HG02759 (cell line): ENCODE measurements around the gene CTCF.

Experiments used
- ATAC-seq: cut with Tn5 transposase; IDR thresholded peaks from one replicate; pipeline ENCODE4 v1.9.1; 2021; ENCODE audit warnings: mild to moderate bottlenecking, moderate library complexity; ENCODE audit not compliant: unreplicated experiment

Gene CTCF

DNA sequence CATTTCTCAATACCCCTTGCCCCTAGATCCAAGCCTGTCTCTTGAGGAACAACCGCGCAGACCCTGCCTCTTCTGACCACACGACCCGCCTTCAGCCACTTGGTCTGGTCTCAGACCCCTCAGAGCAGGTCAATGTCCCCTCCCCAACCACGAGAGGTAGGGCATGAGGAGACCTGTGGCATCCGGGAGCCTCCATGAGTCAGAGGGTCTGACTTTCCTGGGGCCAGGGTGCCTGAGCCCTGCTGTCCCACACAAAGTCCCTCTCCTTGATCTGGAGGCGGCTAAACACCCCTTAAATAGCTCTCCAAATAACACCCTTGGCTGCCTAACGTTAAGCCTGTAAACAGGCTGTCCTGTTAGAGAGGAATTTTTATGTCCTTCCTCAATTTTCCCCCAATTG is 87.7 kb downstream of the CTCF start:
- no peak for ATAC-seq

GRCh38 chr16:67651039-67651438 is 88.7 kb downstream of the CTCF start:
- ATAC-seq: no peak

DNA sequence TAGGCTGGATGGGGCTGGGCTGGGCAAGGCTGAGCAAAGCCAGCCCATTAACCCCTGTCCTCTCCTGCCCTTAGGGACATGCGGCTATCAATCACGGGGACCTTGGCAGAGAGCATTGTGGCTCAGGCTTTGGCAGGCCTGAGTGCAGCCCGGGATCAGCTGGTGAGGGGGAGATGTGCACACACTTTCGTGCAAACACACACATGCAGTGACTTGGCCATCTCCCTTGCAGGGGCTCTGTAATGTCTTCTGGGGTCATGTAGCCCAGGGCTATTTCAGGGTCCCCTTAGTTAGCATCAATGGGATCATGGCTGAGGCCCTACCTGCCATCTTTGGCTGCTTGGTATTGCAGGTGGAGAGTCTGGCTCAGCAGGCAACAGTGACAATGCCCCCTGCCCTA is 89.5 kb downstream of the CTCF start:
- no peak for ATAC-seq

- no peak for ATAC-seq
Observed at GRCh38 chr16:67652578-67653127, 90.3 kb downstream of the CTCF start.

- no peak for ATAC-seq
Observed at GRCh38 chr16:67653128-67653788, 90.9 kb downstream of the CTCF start.

DNA sequence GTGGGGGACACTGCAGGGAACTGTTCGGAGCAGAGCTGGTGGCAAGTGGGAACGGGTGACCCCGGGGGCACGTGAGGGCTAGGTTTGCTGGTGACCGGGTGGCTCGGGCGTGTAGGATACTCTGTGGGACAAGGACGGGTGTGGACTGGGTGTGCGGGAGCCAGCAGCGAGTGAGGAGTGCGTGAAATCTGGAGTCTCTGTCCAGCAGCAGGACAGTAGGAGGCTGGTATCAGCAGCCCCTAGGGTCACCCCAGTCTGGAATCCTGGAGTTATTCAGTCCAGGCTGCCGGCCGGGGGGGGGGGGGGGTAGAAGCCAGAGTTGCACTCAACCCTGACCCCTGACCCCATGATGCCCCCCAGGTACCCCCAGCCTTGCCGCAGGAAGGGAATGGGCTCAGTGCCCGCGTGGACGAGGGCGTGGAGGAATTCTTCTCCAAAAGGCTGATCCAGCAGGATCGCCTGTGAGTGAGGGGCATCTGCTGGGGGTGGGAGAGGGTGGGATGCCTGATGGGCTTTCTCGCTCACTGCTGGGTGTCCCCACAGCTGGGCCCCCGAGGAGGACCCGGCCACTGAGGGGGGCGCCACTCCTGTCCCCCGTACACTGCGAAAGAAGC is 91.6 kb downstream of the CTCF start:
- ATAC-seq: no peak

DNA sequence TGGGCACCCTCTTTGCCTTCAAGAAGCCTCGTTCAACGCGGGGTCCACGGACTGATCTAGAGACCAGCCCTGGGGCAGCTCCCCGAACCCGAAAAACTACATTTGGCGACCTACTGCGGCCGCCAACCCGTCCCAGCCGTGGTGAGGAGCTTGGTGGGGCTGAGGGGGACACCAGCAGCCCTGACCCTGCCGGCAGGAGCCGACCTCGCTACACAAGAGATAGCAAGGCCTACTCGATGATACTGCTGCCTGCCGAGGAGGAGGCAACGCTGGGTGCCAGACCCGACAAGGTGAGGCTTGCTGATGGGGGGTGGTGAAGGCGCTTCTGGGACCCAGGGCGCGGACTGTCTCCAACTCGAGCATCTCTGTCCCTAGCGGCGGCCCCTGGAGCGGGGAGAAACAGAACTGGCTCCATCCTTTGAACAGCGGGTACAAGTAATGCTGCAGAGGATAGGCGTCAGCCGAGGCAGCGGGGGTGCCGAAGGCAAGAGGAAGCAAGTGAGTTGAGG is 92.1 kb downstream of the CTCF start:
- no peak for ATAC-seq

DNA sequence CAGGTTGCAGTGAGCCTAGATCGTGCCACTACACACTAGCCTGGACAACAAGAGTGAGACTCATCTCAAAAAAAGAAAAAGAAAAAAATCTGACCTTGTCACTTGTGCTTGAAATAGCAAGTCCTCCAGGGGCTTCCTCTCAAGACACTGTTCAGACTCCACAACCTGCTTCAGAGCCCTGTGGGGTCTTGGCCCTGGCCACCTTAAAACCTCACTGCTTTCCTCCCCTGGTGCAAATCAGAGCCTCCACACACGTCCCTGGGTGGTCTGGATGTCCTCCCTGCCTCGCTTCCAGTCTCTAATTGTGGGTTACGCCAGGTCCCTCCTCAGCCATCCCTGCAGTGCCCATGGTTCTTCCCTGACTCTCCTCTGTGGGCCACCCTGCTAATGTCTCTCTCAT is 93.0 kb downstream of the CTCF start:
- ATAC-seq: no peak

DNA sequence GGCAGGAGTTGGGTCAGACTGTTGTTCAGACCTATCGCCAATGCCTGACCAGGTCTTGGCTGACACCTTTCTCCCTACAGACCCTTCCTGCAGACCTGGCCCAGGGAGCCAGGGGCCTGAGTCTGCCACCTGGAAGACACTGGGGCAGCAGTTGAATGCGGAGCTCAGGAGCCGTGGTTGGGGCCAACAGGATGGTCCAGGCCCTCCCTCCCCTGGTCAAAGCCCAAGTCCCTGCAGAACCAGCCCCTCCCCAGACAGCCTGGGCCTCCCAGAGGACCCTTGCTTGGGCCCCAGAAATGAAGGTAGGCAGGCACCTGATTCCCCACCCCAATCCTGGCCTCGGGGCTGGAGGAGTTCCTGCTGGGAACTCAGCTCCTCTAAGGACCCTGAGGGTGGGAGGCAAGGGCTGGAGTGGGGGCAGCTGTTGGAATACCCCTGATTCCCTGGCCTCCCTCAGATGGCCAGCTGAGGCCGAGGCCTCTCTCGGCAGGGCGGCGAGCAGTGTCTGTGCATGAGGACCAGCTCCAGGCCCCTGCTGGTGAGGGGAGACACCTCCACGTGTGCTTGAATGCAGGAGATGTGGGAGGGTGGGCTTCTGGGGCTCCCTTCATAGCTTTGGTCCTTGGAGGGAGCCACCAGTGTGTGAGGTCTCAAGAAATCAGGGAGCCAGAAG is 94.2 kb downstream of the CTCF start:
- no peak for ATAC-seq

DNA sequence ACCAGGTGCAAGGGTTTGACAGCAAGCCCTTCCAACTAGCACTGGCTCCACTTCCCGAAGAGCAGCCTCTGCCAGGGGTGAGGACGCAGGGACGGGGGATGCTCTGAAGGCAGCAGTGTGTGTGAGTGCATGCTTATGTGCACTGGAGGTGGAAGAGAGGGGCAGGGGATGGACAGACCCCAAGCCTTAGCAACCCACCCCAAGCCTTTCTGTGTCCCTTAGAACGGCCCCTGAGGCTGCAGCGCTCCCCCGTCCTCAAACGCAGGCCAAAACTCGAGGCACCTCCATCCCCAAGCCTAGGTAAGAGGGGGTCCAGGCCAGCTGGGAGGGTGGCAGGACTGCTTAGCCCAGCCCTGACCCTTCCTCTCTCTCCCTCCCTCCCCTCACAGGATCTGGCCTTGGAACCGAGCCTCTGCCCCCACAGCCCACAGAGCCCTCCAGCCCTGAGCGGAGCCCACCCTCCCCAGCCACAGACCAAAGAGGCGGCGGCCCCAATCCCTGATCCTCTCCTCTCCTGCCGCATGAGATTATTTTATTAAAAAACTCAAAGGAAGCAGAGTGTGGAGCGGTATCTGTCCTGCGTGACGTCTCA is 94.8 kb downstream of the CTCF start:
- ATAC-seq: no peak

DNA sequence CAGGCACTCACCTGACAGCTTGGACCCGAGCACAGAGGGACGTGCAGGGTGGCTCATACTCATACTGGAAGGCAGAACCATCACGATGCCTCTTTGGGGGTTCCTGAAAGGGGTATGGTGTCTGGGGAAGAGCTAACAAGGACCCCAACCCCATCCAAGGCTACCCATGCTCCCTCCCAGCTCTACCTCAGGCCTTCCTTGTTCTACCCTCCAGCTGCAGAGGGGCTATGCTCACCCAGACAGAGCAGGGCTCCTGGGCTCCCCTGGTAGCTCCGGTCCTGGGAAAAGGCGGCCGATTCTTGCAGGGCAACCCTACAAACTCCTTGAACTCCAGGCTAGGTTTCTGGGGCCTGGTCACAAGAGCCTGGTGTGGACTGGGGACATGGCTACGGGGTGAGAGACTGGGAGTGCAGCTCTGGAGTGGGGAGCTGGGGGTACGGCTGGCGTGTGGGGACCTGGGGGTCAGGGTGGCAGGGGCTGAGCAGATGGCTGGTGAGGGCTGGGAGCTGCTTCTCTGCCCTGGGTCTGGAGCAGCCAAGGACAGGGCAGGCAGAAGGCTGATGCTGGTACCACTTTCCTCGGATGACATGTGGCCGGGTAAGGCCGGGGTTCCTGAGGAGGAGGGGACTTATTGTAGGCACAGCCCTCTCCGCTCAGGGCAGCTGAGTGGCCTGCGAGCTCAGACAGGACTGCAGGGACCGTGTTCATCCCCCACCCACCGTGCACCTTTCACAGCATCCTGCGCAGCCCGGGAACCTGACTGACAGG is 95.6 kb downstream of the CTCF start:
- no peak for ATAC-seq

GRCh38 chr16:67658849-67659674 is 96.7 kb downstream of the CTCF start:
- no peak for ATAC-seq

GRCh38 chr16:67659675-67660563 is 97.6 kb downstream of the CTCF start, which contains the start of gene ACD:
ACD (minus strand) TSS chr16:67660260; CDS start chr16:67660220, 40 bp downstream.
- peak; percentile 61 for ATAC-seq

DNA sequence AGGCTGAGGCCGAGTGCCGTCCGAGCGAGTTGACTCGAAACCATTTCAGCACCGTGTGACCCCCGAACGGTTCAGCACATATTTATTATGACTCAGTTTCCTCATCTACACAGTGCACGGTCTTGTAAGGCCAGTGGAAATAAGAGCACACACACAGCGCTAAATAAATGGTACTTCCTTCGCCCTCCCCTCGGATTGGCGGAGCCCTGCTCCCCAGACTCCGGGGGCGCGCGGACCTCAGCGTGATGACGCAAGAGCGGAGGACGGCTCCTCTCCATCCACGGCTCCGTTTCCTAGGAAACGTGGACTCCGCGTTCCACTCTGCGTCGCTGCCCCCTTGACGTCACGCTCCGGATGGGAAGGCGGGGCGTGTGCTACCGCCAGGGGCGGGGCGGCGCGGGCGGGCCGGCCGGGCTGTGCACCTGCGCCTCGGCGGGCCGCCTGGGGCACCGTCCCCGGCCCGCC is 98.3 kb downstream of the CTCF start, which contains the start of gene PARD6A:
TSS of gene PARD6A (plus strand) at position 397 of the 465 bp plus-strand sequence. CDS start 79 bp downstream, outside the sequence.
- ATAC-seq: peak; percentile 77

GRCh38 chr16:67661101-67661761 is 98.9 kb downstream of the CTCF start:
- ATAC-seq: no peak

DNA sequence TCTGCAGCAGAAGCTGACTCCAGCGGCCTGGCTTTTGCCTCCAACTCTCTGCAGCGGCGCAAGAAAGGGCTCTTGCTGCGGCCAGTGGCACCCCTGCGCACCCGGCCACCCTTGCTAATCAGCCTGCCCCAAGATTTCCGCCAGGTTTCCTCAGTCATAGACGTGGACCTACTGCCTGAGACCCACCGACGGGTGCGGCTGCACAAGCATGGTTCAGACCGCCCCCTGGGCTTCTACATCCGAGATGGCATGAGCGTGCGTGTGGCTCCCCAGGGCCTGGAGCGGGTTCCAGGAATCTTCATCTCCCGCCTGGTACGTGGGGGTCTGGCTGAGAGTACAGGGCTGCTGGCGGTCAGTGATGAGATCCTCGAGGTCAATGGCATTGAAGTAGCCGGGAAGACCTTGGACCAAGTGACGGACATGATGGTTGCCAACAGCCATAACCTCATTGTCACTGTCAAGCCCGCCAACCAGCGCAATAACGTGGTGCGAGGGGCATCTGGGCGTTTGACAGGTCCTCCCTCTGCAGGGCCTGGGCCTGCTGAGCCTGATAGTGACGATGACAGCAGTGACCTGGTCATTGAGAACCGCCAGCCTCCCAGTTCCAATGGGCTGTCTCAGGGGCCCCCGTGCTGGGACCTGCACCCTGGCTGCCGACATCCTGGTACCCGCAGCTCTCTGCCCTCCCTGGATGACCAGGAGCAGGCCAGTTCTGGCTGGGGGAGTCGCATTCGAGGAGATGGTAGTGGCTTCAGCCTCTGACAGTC is 99.7 kb downstream of the CTCF start:
- ATAC-seq: no peak

DNA sequence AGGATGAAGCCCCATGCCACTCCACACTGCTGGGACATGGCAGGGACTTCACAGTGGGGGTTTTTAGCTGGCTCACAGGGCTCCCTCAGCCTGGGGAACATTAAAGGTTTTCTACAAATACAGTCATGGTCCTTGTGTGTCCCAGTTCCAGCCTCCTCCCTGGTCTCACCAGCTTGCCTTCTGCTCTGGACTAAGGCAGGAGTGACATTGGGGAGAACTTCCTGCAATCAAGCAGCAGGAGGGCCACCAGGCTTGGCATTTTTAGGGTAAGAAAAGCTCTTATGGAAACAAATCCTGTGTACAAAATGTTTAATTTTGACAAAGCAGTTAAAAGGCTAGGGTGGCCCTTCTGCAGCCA is 100.3 kb downstream of the CTCF start:
- ATAC-seq: no peak
